Occipital lobe (tissue), 2 donors: ENCODE data around the gene RCSD1. TPM values are rescaled to one million over a fixed set of nuclear protein-coding genes. Genes with fewer than 3 reads are reported as not detected.

Experiments used
- DNase-seq: peaks from one replicate; lab custom pipeline; 2025; lab: John Stamatoyannopoulos, UW
- total RNA-seq: library from RNA; depleted of rRNA; stranded (reverse); fragments of >200 nt; gene quantifications from one replicate; pipeline ENCODE4 v1.2.3, GENCODE V29; 2014

RCSD1 gene
- total RNA-seq, 1 donor from 2014 or later, result 6.9 TPM

GRCh38 chr1:167642501-167642826, 12.4 kb downstream of the RCSD1 start:
- DNase-seq, result no peak

GRCh38 chr1:167643441-167643840, 13.4 kb downstream of the RCSD1 start:
- DNase-seq, result no peak

GRCh38 chr1:167644551-167644950, 14.5 kb downstream of the RCSD1 start:
- DNase-seq, result no peak

GRCh38 chr1:167645140-167645541, 15.1 kb downstream of the RCSD1 start:
- DNase-seq, result no peak

- no peak for DNase-seq
Observed at GRCh38 chr1:167645625-167646414, 15.8 kb downstream of the RCSD1 start.

- DNase-seq, result no peak
Observed at GRCh38 chr1:167648252-167648849, 18.3 kb downstream of the RCSD1 start.

GRCh38 chr1:167648978-167649744, 19.1 kb downstream of the RCSD1 start:
- no peak for DNase-seq

- no peak for DNase-seq
Observed at GRCh38 chr1:167650269-167651160, 20.5 kb downstream of the RCSD1 start.

GRCh38 chr1:167651161-167651693, 21.2 kb downstream of the RCSD1 start:
- no peak for DNase-seq

- DNase-seq, result no peak
Observed at GRCh38 chr1:167654975-167655575, 25.0 kb downstream of the RCSD1 start.

- DNase-seq, result no peak
Observed at GRCh38 chr1:167656657-167657056, 26.6 kb downstream of the RCSD1 start.

- no peak for DNase-seq
Observed at GRCh38 chr1:167658574-167659328, 28.7 kb downstream of the RCSD1 start.

GRCh38 chr1:167659450-167659849, 29.4 kb downstream of the RCSD1 start:
- DNase-seq, result no peak

- no peak for DNase-seq
Observed at GRCh38 chr1:167659881-167660280, 29.8 kb downstream of the RCSD1 start.

GRCh38 chr1:167661527-167662426, 31.7 kb downstream of the RCSD1 start:
- DNase-seq, result no peak

- DNase-seq, result peak; percentile 34
Observed at GRCh38 chr1:167663002-167663772, 33.2 kb downstream of the RCSD1 start.

GRCh38 chr1:167665469-167665868, 35.4 kb downstream of the RCSD1 start:
- no peak for DNase-seq

GRCh38 chr1:167666416-167666815, 36.4 kb downstream of the RCSD1 start:
- no peak for DNase-seq
